HT-29 (cell line): ENCODE data around the gene ZRSR2. TPM values are rescaled to one million over a fixed set of nuclear protein-coding genes. Genes with fewer than 3 reads are reported as not detected.

Experiments
- DNase-seq: peaks from one replicate; pipeline ENCODE4 v3.0.0-alpha.2; 2015; ENCODE audit warnings: low spot score
- total RNA-seq: library from RNA; depleted of rRNA; stranded (reverse); fragments of >200 nt; shearing (Covaris generic); gene quantifications from 2 replicates; pipeline ENCODE4 v1.2.3, GENCODE V29; 2014; rRNA removed

ZRSR2 gene
- total RNA-seq, 1 experiment from 2014 or later: 3.8 TPM

DNA sequence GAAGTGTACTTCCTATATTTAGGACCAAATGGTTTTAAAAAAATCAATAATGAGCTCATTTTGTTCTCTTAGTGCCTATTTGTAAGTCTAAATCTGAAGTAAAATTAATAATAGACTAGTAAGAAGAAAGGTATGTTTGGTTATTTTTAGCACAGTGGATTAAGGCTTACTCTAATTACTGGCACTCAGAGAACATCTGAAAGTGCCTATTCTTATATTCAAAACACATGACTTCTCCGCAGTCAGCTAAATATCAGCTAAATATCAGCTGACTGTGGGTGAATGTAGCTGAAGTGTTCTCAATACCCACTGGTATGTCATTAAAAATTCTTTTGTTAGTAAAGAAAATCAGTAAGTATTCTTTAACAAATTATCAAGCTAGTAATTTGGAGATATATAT lies 58.3 kb downstream of the ZRSR2 start:
- DNase-seq: no peak

DNA sequence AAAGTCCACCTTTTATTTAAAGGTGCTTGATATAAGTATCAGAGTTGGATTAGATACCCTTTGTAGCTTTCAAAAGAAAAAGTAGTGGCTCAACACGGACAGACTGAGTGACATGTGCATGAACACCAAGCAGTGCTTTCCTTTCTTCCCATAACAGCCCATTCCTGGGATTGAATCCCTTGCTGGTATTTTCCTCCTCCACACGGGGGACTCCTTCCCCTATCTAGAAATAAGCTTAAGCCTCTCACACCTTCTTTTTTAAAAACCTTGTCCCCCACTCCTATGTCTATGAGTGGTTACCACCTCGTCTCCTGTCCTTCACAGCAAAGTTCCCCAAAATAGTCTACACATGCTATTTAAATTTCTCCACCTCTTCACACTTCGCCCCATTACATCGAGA lies 59.3 kb downstream of the ZRSR2 start:
- DNase-seq: no peak

DNA sequence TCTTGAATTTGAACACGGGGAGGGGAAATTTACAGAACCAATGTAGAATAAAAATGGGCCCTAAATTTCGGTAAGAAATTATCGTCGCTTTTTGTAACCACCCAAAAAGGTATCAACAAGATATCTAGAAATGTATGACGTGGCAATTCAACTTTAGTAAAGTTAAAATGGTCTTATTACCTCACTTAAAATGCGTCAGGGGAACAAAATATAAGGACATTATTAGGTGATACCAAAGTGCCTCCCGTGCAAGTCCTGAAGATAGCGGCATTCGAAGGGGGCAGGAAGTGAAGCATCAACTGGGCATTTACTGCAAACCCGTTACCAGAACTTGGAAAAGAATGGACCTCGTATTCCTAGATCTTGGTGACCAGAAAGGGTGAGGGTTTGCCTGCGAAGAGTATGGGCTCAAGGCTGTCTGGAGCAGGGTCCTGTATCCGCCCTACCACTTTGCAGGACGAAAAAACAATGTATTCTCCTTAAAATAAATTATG lies 63.3 kb downstream of the ZRSR2 start:
- peak; percentile 12 for DNase-seq

DNA sequence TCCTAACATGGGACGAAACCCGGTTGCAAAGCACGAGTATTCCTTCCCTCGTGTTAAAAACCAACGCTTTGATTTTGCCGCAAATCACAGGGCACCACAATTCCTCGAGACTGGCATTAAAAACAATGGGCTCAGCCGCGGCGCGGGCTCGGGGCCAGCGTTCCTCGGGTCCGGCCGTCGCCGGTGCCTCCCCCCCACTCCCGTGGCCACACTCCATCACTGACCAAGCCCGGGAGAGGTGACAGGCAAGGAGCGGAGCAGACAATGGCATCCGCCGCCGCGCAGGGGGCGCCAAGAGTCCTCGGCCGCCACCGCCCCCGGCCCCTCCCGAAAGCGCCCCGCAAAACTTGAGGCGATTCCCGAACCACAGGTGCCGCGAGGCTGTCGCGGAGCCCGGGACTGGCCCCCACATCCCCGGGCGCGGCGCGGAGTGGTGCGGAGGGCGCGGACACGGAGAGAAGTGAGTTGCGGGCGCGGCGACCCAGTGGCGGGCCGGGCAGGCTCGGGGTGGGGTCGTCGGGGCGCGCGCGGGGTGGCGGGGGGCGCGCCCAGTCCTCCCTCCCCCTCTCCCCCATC lies 63.9 kb downstream of the ZRSR2 start:
- peak; percentile 48 for DNase-seq

DNA sequence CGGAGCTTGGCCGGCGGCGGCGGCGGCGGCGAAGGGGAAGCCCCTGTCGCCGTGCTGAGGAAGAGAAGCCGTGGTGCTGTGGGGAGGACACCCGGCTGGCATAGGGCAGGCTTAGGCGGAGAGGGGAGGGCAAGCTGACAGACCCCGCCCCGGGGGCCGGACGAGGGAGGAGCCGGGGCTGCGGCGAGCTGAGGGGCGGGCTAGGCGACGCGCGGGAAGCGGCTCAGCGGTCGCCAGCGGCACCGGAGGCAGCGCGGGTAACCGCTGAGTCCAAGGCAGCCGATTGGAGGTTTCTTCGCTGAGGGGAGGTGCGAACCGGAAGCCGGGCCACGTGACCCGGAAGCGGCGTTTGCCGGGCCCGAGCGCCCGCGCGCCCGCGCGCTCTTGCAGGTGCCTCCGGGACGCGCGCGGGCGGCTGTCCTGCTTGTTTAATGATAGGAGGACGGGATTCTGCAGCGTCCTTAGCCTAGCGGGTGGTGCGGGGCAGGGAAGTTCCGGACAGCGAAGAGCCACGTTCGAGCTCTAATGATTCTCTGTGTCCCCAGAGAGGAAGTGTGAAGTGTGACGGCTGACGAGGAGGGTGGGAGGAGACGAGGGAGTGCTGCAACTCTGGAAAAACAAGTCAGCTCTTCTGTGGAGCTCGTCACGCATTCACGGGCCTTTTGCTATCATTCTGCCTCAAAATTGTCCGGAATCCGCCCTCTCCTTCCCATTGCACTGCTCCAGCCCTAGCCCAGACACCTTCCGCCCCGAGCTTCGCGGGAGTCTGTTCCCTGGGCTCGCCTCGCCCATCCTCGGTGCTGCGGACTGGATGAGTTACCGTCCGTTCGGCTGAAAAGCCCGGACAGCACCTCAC lies 64.7 kb downstream of the ZRSR2 start, which contains the start of gene AP1S2:
AP1S2 (minus strand) TSS at position 102 of the 856 bp plus-strand sequence. CDS start 2,289 bp downstream, outside the sequence.
- DNase-seq: peak; percentile 89

DNA sequence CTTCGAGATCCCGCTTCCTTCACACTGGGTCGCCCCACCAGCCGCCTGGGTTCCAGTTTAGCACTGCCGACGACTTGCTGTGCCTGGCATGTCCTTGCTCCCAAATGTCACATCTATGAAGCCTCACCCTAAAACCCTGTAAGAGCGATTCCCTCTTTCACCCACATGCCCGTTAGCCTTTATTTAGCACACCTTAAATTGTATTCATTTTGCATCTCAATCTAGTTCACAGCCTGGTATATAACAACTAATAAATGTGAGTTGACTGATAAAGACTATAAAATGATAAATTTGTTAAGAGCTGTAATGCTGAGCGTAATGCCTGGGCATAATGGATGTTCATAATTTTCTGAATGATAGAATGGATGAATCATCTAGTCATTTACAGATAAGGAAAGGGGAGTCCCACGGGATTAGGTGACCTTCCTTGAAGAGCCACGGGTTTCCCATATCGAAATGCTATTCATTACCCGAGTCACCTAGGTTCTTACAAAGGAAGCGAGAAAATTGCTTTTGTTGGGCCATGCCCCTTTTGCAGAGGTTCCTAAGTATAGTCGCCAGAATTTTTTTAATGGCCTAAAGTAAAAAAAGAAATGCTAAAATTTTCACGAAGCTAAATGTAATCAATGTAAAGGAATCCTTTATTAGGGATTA lies 65.4 kb downstream of the ZRSR2 start:
- DNase-seq: no peak

DNA sequence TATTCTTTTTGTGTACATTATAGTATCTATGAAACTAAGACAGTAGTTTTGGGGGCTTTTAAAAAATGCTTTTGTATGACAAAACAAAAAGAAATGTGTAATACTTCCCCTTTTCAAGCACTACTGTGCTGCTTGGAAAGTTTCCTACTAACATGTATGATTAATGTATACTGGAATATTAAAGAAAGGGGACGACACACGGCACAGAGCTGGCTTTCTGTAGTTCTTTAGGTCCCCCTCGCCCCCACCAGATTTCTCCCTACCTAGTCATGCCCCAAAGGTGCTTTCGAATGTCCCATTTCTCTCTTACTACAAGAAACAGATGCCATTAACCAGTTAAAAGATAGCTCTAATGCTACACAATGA lies 65.9 kb downstream of the ZRSR2 start:
- DNase-seq: no peak

DNA sequence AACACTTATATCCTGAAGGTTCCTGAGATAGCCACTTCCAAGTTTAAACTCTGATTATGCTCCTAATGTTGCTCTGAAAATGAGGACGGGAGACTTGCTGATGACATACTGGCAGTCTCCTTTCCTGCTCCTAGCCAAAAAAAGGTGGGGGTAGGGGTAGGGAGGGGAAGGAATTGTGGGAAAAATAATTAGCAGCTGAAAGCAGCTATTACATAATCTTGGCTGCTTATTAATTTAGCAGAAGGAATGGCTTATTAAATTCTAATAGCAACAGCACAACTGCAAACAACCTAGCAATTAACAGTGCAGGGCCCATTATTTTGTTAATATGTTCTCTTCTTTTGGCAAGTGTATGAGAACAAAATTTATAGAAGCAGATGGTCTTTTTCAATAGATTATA lies 66.4 kb downstream of the ZRSR2 start:
- no peak for DNase-seq

DNA sequence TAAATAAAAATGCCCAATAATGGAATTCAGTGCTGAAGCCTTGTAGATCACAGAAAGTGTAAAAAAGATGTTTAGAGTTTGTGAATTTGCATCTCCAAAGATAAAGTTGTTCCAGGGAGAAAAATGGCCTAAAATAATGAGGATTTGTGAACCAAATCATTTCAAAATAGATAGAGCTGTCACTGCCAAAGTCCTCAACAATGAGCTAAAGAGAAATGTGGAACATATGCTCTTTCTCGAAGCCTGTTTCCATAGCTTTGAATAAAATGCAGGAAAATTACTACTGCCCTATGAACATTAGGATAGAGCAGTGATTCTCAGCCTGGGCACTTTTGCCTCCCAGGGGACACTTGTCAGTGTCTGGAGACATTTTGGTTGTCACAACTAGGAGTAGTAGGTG lies 67.8 kb downstream of the ZRSR2 start:
- no peak for DNase-seq

DNA sequence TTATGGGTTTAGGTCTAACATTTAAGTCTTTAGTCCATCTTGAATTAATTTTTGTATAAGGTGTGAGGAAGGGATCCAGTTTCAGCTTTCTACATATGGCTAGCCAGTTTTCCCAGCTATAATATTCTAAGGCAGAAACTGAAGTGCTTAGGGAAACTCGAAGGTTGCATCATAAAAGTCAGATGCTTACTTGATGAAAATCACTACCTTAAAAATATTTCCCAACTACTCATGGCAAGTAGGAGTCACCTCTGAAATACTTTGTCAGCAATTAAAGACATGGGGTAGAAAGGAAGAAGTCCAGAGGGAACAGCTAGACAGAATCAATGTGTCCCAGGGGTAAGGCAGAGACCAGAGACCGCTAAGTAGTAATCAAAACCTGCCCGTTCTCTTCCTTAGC lies 70.6 kb downstream of the ZRSR2 start:
- DNase-seq: no peak

DNA sequence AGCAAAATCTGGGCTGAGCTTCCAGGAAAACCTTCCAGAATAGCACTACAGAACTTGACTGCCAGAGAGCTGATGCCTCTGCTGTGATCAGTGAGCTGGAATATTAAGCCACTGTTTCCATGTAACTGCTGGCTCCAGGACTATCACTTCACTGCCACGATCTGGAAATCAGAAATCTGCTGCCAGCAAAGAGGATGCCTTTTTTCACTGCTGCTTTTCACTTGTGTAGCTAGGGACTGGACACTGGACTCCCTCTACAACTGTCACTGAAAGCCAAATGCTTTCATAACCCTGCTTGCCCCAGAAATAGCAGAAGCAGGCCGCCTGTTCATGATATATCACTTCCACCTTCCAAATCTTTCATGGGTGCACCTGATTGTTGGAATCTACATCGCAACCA lies 73.7 kb downstream of the ZRSR2 start:
- no peak for DNase-seq

DNA sequence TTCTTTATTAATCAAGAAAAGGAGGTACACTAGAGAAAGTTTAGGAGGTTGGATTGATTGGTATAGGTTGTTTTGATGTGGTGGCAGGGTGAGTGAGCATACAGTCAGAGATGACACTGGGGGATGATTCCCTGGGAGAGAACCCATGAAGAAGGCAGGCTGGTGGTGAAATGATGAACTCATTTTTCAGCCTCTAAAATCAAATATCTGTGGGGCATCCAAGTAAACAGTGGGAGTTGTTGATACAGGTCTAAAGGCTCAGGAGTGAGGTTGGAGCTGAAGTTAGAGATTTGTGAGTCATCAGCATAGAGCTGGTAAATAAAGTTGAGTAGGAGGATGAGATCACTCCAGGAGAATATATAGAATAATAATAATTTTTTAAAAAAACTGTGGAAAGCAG lies 74.3 kb downstream of the ZRSR2 start:
- no peak for DNase-seq

DNA sequence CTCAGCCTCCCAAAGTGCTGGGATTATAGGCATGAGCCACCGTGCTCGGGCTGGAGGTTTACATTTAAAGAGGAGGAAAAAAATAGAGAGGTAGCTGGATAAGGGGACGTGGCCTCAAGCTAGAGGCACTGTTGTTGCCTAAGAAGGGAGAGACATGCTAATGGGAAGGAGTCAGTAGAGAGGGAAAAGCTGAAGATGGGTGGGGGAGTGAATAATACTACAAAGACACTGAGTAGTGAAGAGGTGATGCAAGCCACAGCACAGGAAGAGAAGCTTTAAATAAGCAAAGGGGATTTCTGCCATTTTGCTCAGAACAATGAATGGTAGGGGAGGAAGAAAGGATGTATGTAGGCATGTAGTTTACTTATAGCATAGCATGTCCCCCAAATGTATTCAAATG lies 75.9 kb downstream of the ZRSR2 start:
- DNase-seq: no peak

DNA sequence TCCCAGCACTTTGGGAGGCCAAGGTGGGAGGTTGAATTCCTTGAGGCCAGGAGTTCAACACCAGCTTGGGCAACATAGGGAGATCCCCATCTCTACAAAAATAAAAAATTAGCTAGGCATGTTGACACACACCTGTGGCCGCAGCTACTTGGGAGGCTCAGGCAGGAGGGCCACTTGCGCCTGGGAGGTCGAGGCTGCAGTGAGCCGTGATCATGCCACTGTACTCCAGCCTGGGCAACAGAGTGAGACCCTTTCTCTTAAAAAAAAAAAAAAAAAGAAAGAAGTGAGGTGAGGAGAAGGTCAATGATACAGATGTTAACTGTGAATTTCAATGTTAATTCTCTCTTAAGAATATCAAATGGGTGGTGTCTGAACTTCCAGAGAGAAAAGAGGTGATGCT lies 79.4 kb downstream of the ZRSR2 start:
- no peak for DNase-seq

DNA sequence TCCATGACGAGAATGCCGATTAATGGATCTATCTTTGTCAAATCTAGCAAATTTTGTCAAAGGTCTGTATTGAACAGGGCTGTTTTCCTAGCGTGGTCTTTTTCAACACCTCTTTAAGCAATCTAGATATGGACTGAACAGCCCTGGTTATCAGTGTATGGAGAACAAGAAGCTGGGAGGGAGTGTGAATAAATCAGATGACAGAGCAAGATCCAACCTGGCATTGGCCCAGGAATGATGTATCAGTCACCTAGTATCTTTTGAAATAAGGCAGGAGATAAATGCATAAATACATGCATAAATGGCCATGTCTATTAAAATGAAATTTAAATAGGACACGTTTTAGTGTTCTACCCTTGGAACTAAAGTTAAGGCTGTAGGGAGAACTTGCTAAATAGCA lies 80.0 kb downstream of the ZRSR2 start:
- DNase-seq: no peak

Other genes with a start within 250 kb of the ZRSR2 start
- gene ACE2, start 189.5 kb upstream of the ZRSR2 start, total RNA-seq: not detected in 2 replicates
- gene CLTRN, start 125.7 kb upstream of the ZRSR2 start, total RNA-seq: 0.13 TPM in 1 of 2 replicates, not detected in the other
- 0.71 and 1.8 TPM in 2 replicates for gene CA5B, start 52.2 kb upstream of the ZRSR2 start, total RNA-seq
- gene AP1S2, start 64.3 kb downstream of the ZRSR2 start, total RNA-seq: 8.6 and 10.6 TPM in 2 replicates